ENCODE data around the gene GASK1A. TPM values are rescaled to one million over a fixed set of nuclear protein-coding genes. Genes with fewer than 3 reads are reported as not detected.

GASK1A gene
- total RNA-seq, 2 experiments from 2014 or later, result not detected

GRCh38 chr3:43093974-43094373 lies 114.9 kb downstream of the GASK1A start:
- Histone ChIP-seq H3K4me1 (ENCODE audit: insufficient read depth, low read length, poor library complexity, severe bottlenecking) (no peaks in the 10 kb centered on the region), H3K36me3 (ENCODE audit: insufficient read depth, low read length) (no peaks in the 10 kb centered on the region), H3K9me3 (ENCODE audit: low read length) (no peaks in the 10 kb centered on the region), H2AFZ (ENCODE audit: low read length) (no peak overlapping the region), H3K27ac (ENCODE audit: low read depth, low read length, poor library complexity, severe bottlenecking) (no peak overlapping the region), H3K9me2 (ENCODE audit: insufficient read depth, low read length) (no peaks in the 10 kb centered on the region), H4K20me1 (ENCODE audit: insufficient read depth, low read length) (no peaks in the 10 kb centered on the region), H3K4me3 (ENCODE audit: low read depth, low read length, poor library complexity, severe bottlenecking) (no peak overlapping the region), H3K79me2 (ENCODE audit: insufficient read depth, low read depth, low read length) (no peaks in the 10 kb centered on the region), H3K4me2 (ENCODE audit: low read length) (no peak overlapping the region)
- TF ChIP-seq EZH2phosphoT487 (IDR thresholded peaks at IDR 0.05; ENCODE audit: borderline replicate concordance, low read depth, low read length) (no peak), CTCF (conservative IDR thresholded peaks at IDR 0.05; ENCODE audit: low read length) (no peak)
- no peak for DNase-seq (ENCODE audit: low spot score)
- BruUV-seq (replicated peaks), result no TSS peak
- ChIA-PET POLR2A (no interaction called here), CTCF (ENCODE audit: unreplicated experiment) (no interaction called here)
- intact Hi-C loops (cut with micrococcal nuclease; ENCODE audit: unreplicated experiment), result no loop called here

- TF ChIP-seq EZH2phosphoT487 (IDR thresholded peaks at IDR 0.05; ENCODE audit: borderline replicate concordance, low read depth, low read length) (no peak), CTCF (conservative IDR thresholded peaks at IDR 0.05; ENCODE audit: low read length) (no peak)
- no peak overlapping the region for H3K4me3 ChIP-seq (ENCODE audit: low read depth, low read length, poor library complexity, severe bottlenecking)
- no peaks in the 10 kb centered on the region for H3K9me2 ChIP-seq (ENCODE audit: insufficient read depth, low read length)
- H3K9me3 ChIP-seq (ENCODE audit: low read length), result no peaks in the 10 kb centered on the region
- no peaks in the 10 kb centered on the region for H3K79me2 ChIP-seq (ENCODE audit: insufficient read depth, low read depth, low read length)
- ChIA-PET CTCF (ENCODE audit: unreplicated experiment) (no interaction called here), POLR2A (no interaction called here)
- H2AFZ ChIP-seq (ENCODE audit: low read length), result no peak overlapping the region
- H4K20me1 ChIP-seq (ENCODE audit: insufficient read depth, low read length), result no peaks in the 10 kb centered on the region
- no TSS peak for BruUV-seq (replicated peaks)
- no peaks in the 10 kb centered on the region for H3K4me1 ChIP-seq (ENCODE audit: insufficient read depth, low read length, poor library complexity, severe bottlenecking)
- DNase-seq (ENCODE audit: low spot score), result no peak
- intact Hi-C loops (cut with micrococcal nuclease; ENCODE audit: unreplicated experiment), result no loop called here
- H3K36me3 ChIP-seq (ENCODE audit: insufficient read depth, low read length), result no peaks in the 10 kb centered on the region
- no peak overlapping the region for H3K27ac ChIP-seq (ENCODE audit: low read depth, low read length, poor library complexity, severe bottlenecking)
- H3K4me2 ChIP-seq (ENCODE audit: low read length), result no peak overlapping the region
These were observed 115.3 kb downstream of the GASK1A start for GRCh38 chr3:43094381-43094780.

- Histone ChIP-seq H3K4me2 (ENCODE audit: low read length) (no peak overlapping the region), H4K20me1 (ENCODE audit: insufficient read depth, low read length) (no peaks in the 10 kb centered on the region), H3K27ac (ENCODE audit: low read depth, low read length, poor library complexity, severe bottlenecking) (no peak overlapping the region), H3K4me1 (ENCODE audit: insufficient read depth, low read length, poor library complexity, severe bottlenecking) (no peaks in the 10 kb centered on the region), H3K9me3 (ENCODE audit: low read length) (no peaks in the 10 kb centered on the region), H3K9me2 (ENCODE audit: insufficient read depth, low read length) (no peaks in the 10 kb centered on the region), H2AFZ (ENCODE audit: low read length) (no peak overlapping the region), H3K36me3 (ENCODE audit: insufficient read depth, low read length) (no peaks in the 10 kb centered on the region), H3K4me3 (ENCODE audit: low read depth, low read length, poor library complexity, severe bottlenecking) (no peak overlapping the region), H3K79me2 (ENCODE audit: insufficient read depth, low read depth, low read length) (no peaks in the 10 kb centered on the region)
- no peak for DNase-seq (ENCODE audit: low spot score)
- intact Hi-C loops (cut with micrococcal nuclease; ENCODE audit: unreplicated experiment), result no loop called here
- POLR2A ChIA-PET, result no interaction called here
- CTCF ChIA-PET (ENCODE audit: unreplicated experiment), result no interaction called here
- no TSS peak for BruUV-seq (replicated peaks)
- TF ChIP-seq EZH2phosphoT487 (IDR thresholded peaks at IDR 0.05; ENCODE audit: borderline replicate concordance, low read depth, low read length), result no peak
These were observed 115.7 kb downstream of the GASK1A start for GRCh38 chr3:43094851-43095250.

Data from OCI-LY7 (cell line).